ENCODE data around the gene TAF12.
A peak's percentile ranks its signal among the peaks of the same experiment; 100 is the strongest.
"Not testable (repeated sequence)": the region's sequence is repeated elsewhere in the genome, so short reads cannot be mapped to it uniquely, and the experiment has no call there.

Gene TAF12

GRCh38 chr1:28595412-28596191 lies 47.3 kb downstream of the TAF12 start:
- ChIA-PET POLR2A (ENCODE audit: low non-redundant PET) (no interaction called here), CTCF (interaction anchor here (0.6 kb wide), 1 partner anchor 55 kb away, joined by 3 read pairs; no protein-coding TSS in a partner anchor)
- H3K27ac ChIP-seq, result peak overlapping the region; percentile 71
- TF ChIP-seq CTCF (conservative IDR thresholded peaks at IDR 0.05; ENCODE audit: low read depth), result no peak
- DNase-seq (ENCODE audit: low spot score), result no peak

DNA sequence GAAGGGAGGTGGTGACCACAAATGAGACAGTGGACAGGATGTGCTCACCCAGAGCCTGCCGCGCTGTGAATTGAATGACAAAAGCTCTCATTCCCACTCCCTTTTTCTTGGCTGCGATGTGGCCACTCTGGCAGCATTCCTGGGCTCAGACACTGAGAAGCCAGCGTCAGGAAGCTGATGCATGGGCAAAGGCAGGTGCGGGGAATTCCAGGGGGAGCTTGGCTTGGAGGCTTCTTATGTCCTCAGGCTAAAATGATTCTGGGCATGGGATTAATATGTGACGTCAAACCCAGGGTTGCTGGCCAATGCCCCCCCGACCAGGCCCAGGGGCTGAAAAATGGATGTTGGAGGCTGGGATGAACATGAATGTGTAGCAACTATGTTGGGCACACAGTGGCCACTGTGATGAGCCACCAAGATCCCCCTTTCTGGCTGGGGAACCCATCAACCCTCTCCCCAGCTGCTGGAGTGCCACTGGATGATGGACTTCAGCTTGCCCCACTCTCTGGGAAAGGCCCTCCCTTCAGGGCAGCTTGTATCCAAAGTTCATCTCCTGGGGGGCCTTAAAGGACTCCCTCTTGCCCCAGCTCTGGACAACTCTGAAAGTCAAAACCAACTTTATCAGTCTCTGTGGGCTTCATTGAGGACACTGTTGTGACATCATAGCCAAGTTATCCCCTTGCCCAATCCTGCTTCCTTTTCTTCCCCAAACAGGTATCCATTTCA lies 48.0 kb downstream of the TAF12 start:
- peak overlapping the region; percentile 71 for H3K27ac ChIP-seq
- POLR2A ChIA-PET (ENCODE audit: low non-redundant PET), result interaction anchor here (0.7 kb wide), 1 partner anchor 8 kb away, joined by 3 read pairs; no protein-coding TSS in a partner anchor
- CTCF ChIA-PET, result not testable (repeated sequence)
- DNase-seq (ENCODE audit: low spot score), result peak; percentile 21

- CTCF ChIA-PET, result not testable (repeated sequence)
These were observed 48.9 kb downstream of the TAF12 start for GRCh38 chr1:28593988-28594356.

GRCh38 chr1:28592321-28593071 lies 50.4 kb downstream of the TAF12 start:
- no peak for DNase-seq (ENCODE audit: low spot score)
- ChIA-PET CTCF (interaction anchor here (0.6 kb wide), 1 partner anchor 16 kb away, joined by 3 read pairs; no protein-coding TSS in a partner anchor), POLR2A (ENCODE audit: low non-redundant PET) (no interaction called here)
- TF ChIP-seq CTCF (conservative IDR thresholded peaks at IDR 0.05; ENCODE audit: low read depth), result no peak
- peak overlapping the region; percentile 45 for H3K27ac ChIP-seq

More at GRCh38 chr1:28593988-28594356, 48.9 kb downstream of the TAF12 start:
- DNase-seq (ENCODE audit: low spot score); POLR2A ChIA-PET (ENCODE audit: low non-redundant PET): not testable (repeated sequence)
- H3K27ac ChIP-seq, result peak overlapping the region; percentile 71

DNA sequence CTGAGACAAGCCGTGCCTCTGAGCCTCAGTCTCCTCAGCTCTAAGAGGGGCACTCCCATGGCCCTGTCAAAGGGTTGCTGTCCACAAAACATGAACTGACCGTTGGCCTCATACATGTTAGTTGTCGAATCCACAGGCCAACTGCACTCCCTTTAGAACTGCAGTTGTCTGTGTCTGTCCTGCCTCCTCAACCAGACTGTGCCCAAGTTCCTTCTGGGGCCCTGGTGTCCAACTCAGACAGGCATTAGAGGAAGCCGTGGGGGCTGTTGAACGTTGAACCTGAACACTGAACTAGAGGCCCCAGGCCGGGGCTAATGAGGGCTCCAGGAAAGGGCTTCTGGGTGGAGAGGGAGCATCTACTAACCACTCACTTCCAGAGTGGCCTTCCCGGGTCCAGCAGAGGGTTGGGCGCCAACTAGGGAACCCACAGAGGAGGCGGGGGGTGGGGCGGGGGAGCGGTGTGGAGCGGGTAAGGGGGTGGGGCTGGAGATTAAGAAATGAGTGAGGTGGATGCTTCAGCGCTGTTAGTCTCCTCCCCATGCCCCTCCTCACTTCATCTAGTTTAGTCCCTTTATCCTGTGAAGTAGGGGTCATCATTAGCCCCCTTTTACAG lies 51.1 kb downstream of the TAF12 start, which contains the start of gene RAB42:
TSS of gene RAB42 (plus strand) at position 558 of the 613 bp plus-strand sequence. CDS start 247 bp downstream, outside the sequence.
- DNase-seq (ENCODE audit: low spot score), result no peak
- H3K27ac ChIP-seq, result peak within 1 kb of the TSS; percentile 45
- TF ChIP-seq CTCF (conservative IDR thresholded peaks at IDR 0.05; ENCODE audit: low read depth), result no peak
- POLR2A ChIA-PET (ENCODE audit: low non-redundant PET), result no interaction called here
- CTCF ChIA-PET, result no interaction called here

DNA sequence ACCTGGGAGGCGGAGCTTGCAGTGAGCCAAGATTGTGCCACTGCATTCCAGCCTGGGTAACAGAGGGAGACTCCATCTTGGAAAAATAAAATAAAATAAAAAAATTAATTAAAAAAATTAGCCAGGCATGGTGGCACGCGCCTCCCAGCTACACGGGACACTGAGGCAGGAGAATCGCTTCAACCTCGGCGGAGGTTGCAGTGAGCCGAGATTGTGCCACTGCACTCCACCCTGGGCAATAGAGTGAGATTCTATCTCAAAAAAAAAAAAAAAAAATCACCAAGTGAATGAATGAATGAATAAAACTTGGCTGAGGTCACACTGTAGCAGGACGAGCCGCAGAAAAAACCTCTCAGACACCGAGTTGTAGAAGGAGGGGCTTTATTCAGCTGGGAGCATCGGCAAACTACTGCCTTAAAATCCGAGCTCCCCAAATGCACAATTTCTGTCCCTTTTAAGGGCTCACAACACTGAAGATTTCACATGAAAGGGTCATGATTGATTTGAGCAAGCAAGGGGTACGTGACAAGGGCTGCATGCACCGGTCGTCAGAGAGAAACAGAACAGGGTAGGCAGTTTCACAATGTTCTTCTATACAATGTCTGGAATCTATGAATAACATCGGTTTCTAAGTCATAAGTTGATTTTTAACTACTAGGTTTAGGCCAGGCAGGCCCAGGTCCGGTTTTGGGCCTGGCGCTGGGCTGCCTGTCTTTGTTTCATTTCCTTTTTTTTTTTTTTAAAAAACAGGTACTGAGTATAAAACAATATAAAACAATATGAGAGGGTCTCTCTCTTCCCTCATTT lies 56.1 kb downstream of the TAF12 start:
- CTCF ChIA-PET, result interaction anchor here (0.6 to 0.7 kb wide), 2 partner anchors 29 to 32 kb away, joined by 3 to 6 read pairs; no protein-coding TSS in a partner anchor
- POLR2A ChIA-PET (ENCODE audit: low non-redundant PET); H3K27ac ChIP-seq; DNase-seq (ENCODE audit: low spot score): not testable (repeated sequence)

DNA sequence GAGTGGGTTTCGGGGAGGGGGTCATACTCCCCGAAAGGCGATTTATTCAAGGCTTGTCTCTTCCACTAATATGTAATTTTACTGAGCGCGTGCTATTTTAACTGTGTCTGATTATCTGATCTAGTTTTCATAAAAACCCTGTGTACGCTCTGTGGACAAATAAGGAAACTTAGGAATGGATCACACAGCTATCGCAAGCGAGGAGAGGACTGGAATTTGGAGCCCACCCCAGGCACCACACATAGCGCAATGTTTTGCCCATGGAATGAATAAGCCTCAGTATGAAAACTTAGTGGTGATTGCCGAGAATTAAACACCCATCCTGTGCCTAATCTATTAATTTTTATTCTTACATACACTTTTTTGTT lies 60.6 kb downstream of the TAF12 start:
- no peak for TF ChIP-seq CTCF (conservative IDR thresholded peaks at IDR 0.05; ENCODE audit: low read depth)
- DNase-seq (ENCODE audit: low spot score), result peak; percentile 25
- POLR2A ChIA-PET (ENCODE audit: low non-redundant PET), result interaction anchor here (0.6 to 2.1 kb wide), 5 partner anchors 17 to 138 kb away, joined by 3 to 13 read pairs (median 7); partner anchors contain the start of gene TRNAU1AP
- CTCF ChIA-PET, result interaction anchor here (0.7 to 1.1 kb wide), 2 partner anchors 9 to 20 kb away, joined by 3 to 8 read pairs; no protein-coding TSS in a partner anchor
- peak overlapping the region; percentile 88 for H3K27ac ChIP-seq
